HL-60 (cell line): Measurements from ENCODE around the gene FAM227B.

Source experiments
- DNase-seq, 2 experiments: peaks; one replicate each; pipeline ENCODE4 v3.0.0-alpha.2; 2010 to 2020; ENCODE audit warnings: low read depth in 1 of 2, low spot score in 1 of 2
- H3K27ac ChIP-seq: fragments of 250-450 bp; sonication (Bioruptor Pico); replicated peaks from 2 replicates; pipeline ENCODE4 v1.5.1; 2020; ENCODE audit warnings: mild to moderate bottlenecking, moderate library complexity
- H3K27me3 ChIP-seq: fragments of 250-450 bp; sonication (Bioruptor Pico); 2 replicates; pipeline ENCODE4 v1.5.1; 2021; ENCODE audit warnings: mild to moderate bottlenecking, moderate library complexity; ENCODE audit not compliant: insufficient read depth, poor library complexity, severe bottlenecking
- H3K4me3 ChIP-seq: replicated peaks from 2 replicates; pipeline ENCODE4 v1.5.1; 2011; ENCODE audit warnings: mild to moderate bottlenecking, control low read depth, low read length; ENCODE audit not compliant: insufficient read depth
- GABPA ChIP-seq: IDR thresholded peaks from 2 replicates; pipeline ENCODE4 v1.6.1; 2012; ENCODE audit warnings: low read depth
- POLR2AphosphoS5 ChIP-seq: IDR thresholded peaks from 2 replicates; pipeline ENCODE4 v1.6.1; 2012; ENCODE audit warnings: low read depth
- SPI1 ChIP-seq: IDR thresholded peaks from 2 replicates; pipeline ENCODE4 v1.6.1; 2012; ENCODE audit warnings: low read depth, mild to moderate bottlenecking, borderline replicate concordance
- TF ChIP-seq, protein P1 (sequence below): IDR thresholded peaks from one replicate; pipeline ENCODE4 v1.5.1; 2011; ENCODE audit warnings: low read length, control low read depth, inconsistent platforms; ENCODE audit not compliant: insufficient read depth
- TF ChIP-seq, protein P2 (sequence below): IDR thresholded peaks from 2 replicates; pipeline ENCODE4 v1.6.1; 2012; ENCODE audit warnings: low read depth; ENCODE audit not compliant: insufficient replicate concordance

Gene FAM227B

DNA sequence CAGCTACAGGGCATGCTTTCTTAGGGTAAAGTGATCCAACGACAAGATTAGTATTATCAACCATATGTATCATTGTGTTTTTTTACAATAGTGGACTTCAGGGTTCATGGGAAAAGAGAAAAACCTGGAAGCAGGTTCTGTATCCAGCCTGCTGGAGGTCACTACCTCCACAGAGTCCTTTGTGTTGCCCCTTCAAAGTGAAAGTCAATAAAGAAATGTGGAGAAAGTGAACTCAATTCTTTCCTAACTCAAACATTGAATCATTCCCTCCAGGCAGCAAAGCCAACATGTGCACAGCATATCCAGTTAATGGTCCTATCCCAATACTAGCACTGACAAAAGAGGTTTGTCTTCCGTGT is 152.2 kb downstream of the FAM227B start:
- TF ChIP-seq SPI1 (no peak), POLR2AphosphoS5 (no peak), GABPA (no peak)
- TF ChIP-seq, protein P1, sequence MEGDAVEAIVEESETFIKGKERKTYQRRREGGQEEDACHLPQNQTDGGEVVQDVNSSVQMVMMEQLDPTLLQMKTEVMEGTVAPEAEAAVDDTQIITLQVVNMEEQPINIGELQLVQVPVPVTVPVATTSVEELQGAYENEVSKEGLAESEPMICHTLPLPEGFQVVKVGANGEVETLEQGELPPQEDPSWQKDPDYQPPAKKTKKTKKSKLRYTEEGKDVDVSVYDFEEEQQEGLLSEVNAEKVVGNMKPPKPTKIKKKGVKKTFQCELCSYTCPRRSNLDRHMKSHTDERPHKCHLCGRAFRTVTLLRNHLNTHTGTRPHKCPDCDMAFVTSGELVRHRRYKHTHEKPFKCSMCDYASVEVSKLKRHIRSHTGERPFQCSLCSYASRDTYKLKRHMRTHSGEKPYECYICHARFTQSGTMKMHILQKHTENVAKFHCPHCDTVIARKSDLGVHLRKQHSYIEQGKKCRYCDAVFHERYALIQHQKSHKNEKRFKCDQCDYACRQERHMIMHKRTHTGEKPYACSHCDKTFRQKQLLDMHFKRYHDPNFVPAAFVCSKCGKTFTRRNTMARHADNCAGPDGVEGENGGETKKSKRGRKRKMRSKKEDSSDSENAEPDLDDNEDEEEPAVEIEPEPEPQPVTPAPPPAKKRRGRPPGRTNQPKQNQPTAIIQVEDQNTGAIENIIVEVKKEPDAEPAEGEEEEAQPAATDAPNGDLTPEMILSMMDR: no peak
- TF ChIP-seq, protein P2, sequence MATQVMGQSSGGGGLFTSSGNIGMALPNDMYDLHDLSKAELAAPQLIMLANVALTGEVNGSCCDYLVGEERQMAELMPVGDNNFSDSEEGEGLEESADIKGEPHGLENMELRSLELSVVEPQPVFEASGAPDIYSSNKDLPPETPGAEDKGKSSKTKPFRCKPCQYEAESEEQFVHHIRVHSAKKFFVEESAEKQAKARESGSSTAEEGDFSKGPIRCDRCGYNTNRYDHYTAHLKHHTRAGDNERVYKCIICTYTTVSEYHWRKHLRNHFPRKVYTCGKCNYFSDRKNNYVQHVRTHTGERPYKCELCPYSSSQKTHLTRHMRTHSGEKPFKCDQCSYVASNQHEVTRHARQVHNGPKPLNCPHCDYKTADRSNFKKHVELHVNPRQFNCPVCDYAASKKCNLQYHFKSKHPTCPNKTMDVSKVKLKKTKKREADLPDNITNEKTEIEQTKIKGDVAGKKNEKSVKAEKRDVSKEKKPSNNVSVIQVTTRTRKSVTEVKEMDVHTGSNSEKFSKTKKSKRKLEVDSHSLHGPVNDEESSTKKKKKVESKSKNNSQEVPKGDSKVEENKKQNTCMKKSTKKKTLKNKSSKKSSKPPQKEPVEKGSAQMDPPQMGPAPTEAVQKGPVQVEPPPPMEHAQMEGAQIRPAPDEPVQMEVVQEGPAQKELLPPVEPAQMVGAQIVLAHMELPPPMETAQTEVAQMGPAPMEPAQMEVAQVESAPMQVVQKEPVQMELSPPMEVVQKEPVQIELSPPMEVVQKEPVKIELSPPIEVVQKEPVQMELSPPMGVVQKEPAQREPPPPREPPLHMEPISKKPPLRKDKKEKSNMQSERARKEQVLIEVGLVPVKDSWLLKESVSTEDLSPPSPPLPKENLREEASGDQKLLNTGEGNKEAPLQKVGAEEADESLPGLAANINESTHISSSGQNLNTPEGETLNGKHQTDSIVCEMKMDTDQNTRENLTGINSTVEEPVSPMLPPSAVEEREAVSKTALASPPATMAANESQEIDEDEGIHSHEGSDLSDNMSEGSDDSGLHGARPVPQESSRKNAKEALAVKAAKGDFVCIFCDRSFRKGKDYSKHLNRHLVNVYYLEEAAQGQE: no peak
- no peak overlapping the region for H3K27ac ChIP-seq
- H3K27me3 ChIP-seq: no peaks in the 10 kb centered on the region
- no peak for DNase-seq
- no peak overlapping the region for H3K4me3 ChIP-seq

DNA sequence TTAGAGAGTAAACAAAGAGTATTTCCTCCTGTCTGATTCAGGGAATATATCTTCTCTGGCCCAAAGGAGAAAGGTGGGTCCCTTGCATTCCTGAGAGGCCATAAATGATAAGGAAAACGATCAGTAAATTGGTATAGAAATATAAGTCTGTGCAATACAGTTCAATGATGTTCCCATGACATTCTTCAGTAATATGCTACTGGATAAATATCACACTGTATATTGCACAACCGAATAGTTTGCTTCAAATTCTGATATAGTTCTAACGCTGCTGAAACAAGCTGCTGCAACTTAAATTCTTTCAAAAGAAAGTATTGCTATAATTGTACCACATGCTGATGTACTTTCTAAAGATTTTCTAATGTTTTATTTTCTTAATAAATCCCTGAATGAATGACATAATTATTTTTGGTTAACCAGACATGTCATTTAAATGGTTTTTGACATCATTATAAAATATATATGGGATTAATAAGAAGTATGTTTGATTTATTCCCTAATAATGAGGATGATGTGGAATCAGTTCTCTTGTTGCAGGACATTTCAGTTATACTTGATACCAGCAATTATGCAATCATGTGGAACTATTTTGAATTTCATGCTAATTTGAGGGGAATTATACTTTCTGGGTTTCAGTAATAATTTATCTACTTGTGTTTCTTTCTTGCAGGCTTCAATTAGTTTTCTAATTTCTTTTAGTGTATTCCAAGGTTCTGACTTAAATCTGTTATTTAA is 152.7 kb downstream of the FAM227B start:
- DNase-seq: no peak
- no peak overlapping the region for H3K27ac ChIP-seq
- TF ChIP-seq, protein P2: no peak
- no peak for TF ChIP-seq SPI1
- TF ChIP-seq, protein P1: no peak

DNA sequence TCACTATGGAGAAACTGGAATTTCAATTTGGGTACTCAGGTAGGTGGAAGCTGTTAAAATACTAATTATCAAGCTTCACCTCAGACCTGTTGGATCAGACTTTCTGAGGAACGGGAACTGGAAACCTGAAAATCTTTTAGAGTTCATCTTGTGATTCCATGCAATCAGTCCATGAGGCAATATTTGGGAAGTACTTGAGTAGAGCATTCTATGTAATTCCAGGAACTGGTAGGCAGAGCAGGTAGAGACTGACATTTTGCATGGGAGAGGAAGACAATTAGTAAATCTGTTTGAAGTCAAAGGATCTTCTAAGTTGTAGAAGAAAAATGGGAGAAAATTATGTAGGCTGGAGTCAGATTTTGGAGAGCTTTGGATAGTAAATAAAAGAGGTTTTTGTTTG is 154.5 kb downstream of the FAM227B start:
- DNase-seq: no peak
- no peak overlapping the region for H3K27ac ChIP-seq
- TF ChIP-seq SPI1 (no peak), GABPA (no peak), POLR2AphosphoS5 (no peak)
- TF ChIP-seq, protein P2: no peak
- TF ChIP-seq, protein P1: no peak

More for the DNA sequence above, 152.7 kb downstream of the FAM227B start:
- Histone ChIP-seq H3K4me3 (no peak overlapping the region), H3K27me3 (no peaks in the 10 kb centered on the region)

More for the DNA sequence above, 154.5 kb downstream of the FAM227B start:
- no peaks in the 10 kb centered on the region for H3K27me3 ChIP-seq
- no peak overlapping the region for H3K4me3 ChIP-seq
